Right ventricle myocardium superior (tissue), 1 donor: Measurements from ENCODE around the gene SLC2A2. TPM values are rescaled to one million over a fixed set of nuclear protein-coding genes. Genes with fewer than 3 reads are reported as not detected.
A peak's percentile ranks its signal among the peaks of the same experiment; 100 is the strongest.

Experiments used
- ATAC-seq: fragments of 200-7000 bp; cut with Tn5 transposase; one replicate; pipeline ENCODE4 v1.9.1; 2020; ENCODE audit warnings: mild to moderate bottlenecking; ENCODE audit not compliant: poor library complexity
- DNase-seq: peaks from one replicate; pipeline ENCODE4 v3.0.0-alpha.2; 2020
- intact Hi-C: fragments of 100-400 bp; cut with DNase I; formaldehyde crosslinking; loops from one replicate; pipeline ENCODE4 v1.11.2; 2022
- total RNA-seq: library from RNA; stranded (reverse); fragmentation: NEBNext Ultra II Directional; extraction: Animal tissue kit (Norgen Biotek cat#: 25700); gene quantifications from one replicate; pipeline ENCODE4 v1.2.1, GENCODE V29; 2021
- donor health status: DM: no; HTN: yes; CAD: no; lungs with severe emphysema.

Gene SLC2A2
- total RNA-seq, 1 donor from 2014 or later: not detected

DNA sequence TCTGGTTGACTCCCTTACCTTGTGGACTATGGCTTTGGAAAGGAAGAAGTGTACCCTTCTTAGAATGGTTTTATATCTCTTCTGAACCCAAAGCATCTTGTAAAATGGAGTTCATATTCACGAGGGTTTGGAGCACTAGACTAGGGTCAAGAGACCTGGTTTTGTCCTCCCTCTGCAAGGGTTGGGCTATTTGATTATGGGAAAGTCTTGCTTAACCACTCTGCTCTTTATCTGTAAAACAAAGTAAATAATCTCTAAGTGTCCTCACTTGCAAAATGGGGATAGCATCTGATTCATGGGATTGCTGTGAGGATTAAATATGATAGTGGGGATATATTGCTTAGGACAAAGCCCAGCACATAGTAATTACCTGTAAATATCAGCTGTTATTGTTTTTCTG lies 17.9 kb upstream of the SLC2A2 start:
- DNase-seq: no peak
- intact Hi-C loops: no loop called here
- ATAC-seq: no peak

DNA sequence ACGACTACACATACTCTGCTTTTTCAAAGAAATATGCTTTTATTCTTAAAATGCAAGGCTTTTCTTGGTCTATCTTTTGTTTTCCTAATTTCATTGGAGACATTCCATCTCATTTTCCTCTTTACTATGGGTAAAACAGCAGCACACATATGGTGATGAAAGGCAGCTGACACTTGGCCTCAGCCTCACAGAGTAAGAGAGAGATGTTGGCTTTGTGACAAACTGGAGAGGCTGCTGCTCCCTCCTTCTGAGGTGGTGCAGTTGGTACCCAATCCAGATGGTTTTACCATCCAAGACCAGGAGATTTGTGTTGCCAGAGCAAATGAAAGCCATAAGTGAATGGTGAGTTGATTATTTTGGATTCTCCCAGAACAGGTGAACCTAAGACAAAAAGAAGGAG lies 13.2 kb upstream of the SLC2A2 start:
- no peak for DNase-seq
- intact Hi-C loops: no loop called here
- peak; percentile 92 for ATAC-seq

DNA sequence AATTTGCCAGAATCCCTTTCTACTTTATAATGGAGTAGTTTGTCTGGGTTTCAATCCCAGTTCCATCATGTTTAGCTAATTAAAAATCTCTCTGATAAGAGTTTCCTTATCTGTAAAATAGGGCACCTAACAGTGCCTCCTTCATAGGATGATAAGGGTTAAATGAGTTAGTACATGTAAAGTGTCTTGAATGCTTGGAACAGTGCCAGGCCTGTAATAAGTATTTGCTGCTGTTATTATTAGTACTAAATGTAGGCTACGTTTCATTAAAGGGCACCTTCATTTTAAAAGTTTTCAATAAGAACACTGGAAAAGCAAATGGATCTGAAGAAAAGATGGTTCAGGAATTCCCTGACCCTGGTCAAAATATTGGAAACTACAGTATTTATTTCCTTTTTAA lies 11.8 kb upstream of the SLC2A2 start:
- peak; percentile 74 for ATAC-seq
- DNase-seq: no peak
- intact Hi-C loops: no loop called here

GRCh38 chr3:171028779-171029232 lies 2.3 kb upstream of the SLC2A2 start:
- intact Hi-C loops: no loop called here
- no peak for DNase-seq
- ATAC-seq: peak; percentile 89

DNA sequence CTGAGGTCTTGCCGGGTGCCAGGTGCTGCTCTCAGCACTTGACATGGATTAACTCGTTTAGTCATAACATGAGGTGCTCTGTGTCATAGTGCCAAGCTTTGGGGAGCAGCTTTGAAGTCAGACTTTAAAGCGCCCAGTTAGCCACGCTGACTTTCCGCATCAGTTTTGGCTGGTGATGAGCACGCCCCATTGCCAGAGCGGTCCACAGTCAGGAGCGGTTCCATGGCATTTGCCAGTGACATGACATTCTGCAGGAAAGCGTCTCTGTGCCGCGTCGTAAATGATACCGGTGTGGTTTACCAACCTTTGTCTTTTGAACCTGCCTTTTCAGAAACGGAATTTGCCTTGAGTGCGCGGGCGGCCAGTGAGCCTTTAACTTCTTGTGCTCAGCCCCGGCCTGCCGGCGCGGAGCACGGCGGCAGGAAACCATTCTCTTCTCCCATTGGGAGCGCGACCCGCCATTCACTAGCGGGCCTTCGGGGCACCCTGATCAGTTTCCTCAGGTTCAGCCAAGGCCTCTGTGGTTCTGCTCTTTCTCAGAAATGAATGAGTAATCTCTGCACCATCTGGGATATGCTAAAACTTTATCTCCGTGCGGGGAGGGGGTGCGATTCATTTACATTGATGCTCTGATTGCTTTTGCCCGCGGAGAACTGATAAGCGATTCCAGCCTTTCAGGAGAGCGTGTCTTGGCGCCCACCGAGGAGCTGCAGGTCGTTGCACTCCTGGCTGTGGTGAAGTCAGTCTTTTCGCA lies 1.7 kb upstream of the SLC2A2 start:
- peak; percentile 88 for ATAC-seq
- peak; percentile 71 for DNase-seq
- intact Hi-C loops: no loop called here

- DNase-seq (no peak), ATAC-seq (no peak)
- intact Hi-C loops: no loop called here
Measured at GRCh38 chr3:171023566-171023965, 3.0 kb downstream of the SLC2A2 start.

DNA sequence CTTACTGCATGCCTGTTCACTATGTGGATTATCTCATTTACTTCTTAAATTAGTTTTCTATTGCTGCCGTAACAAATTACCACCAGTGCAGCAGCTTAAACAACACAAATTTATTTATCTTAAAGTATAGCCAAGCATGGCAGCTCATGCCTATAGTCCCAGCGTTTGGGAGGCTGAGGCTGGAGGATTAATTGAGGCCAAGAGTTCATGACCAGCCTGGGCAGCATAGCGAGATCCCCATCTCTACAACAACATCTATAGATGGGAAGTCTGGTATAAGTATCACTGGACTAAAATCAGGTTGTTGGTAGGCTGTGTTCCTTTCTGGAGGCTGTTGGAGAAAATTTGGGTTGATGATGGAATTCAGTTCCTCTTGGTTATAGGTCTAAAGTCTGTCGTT lies 5.1 kb downstream of the SLC2A2 start:
- DNase-seq (no peak), ATAC-seq (no peak)
- intact Hi-C loops: no loop called here

- ATAC-seq (no peak), DNase-seq (no peak)
- intact Hi-C loops: no loop called here
Measured at GRCh38 chr3:171018156-171018935, 8.2 kb downstream of the SLC2A2 start.

GRCh38 chr3:171013822-171014748 lies 12.4 kb downstream of the SLC2A2 start:
- ATAC-seq (no peak), DNase-seq (no peak)
- intact Hi-C loops: no loop called here

- intact Hi-C loops: no loop called here
- ATAC-seq: no peak
- no peak for DNase-seq
Measured at GRCh38 chr3:171011873-171012336, 14.6 kb downstream of the SLC2A2 start.

DNA sequence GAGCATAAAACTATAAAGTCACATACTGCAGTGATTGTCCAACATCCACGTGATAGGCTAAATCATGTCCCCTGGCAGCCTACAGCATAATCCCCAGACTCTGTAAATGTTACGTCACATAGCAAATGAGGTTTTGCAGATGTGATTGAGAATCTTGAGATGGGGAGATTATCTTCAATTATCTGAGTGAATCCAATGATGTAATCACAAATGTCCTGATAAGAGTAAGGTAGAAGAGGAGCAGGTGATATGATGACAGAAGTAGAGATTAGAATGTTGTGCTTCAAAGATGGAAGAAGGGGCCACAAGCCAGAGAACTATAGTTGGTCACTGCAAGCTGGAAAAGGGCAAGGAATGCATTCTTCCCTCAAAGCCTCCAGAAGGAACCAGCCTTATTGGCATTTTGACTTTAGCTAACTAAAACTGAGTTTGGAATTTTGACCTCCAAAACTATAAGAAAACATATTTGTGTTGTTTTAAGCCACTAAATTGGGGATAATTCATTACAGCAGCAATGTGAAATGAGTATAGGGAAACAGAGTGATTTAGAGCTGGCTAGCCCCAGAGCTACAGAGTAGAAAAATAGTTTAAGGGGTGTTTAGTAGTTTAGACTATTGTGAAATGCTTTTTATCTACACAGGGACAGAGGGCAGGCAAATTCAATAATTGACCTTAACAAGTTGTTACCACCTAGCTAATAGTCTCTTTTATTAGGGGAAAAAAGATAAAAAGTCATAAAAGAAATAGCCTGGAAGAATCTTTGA lies 15.2 kb downstream of the SLC2A2 start:
- no peak for DNase-seq
- ATAC-seq: no peak
- intact Hi-C loops: no loop called here

- no peak for ATAC-seq
- DNase-seq: no peak
- intact Hi-C loops: no loop called here
Measured at GRCh38 chr3:171007316-171007715, 19.2 kb downstream of the SLC2A2 start.

GRCh38 chr3:171005648-171006047 lies 20.9 kb downstream of the SLC2A2 start:
- intact Hi-C loops: no loop called here
- DNase-seq (no peak), ATAC-seq (no peak)

- DNase-seq (no peak), ATAC-seq (no peak)
- intact Hi-C loops: no loop called here
Measured at GRCh38 chr3:171001957-171002694, 24.4 kb downstream of the SLC2A2 start.

GRCh38 chr3:171001250-171001893 lies 25.1 kb downstream of the SLC2A2 start:
- no peak for DNase-seq
- no peak for ATAC-seq
- intact Hi-C loops: no loop called here

DNA sequence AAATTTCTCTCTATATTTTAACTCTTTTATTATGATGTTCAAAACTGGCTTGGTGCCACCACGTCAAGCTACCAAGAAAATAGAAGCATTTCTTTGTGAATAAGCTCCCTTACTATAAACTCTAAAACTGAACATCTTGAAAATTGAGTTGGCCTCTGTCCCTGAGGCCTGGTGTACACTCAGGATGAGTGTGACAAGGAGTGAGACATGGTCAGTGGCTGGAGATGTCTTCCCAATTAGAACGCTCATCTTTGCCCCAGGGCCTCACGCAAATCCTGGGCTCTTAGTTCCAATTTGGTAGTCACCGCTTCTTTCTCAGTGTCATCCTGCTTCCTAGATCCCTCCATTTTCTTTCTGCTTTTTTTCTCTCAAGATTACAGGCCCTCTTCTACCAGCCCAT lies 26.2 kb downstream of the SLC2A2 start:
- intact Hi-C loops: no loop called here

GRCh38 chr3:170999737-171000242 lies 26.7 kb downstream of the SLC2A2 start:
- DNase-seq (no peak), ATAC-seq (no peak)
- intact Hi-C loops: no loop called here

More for the DNA sequence above, 26.2 kb downstream of the SLC2A2 start:
- DNase-seq (no peak), ATAC-seq (no peak)
